Measurements from ENCODE around the gene GRK7.

Gene GRK7, protein sequence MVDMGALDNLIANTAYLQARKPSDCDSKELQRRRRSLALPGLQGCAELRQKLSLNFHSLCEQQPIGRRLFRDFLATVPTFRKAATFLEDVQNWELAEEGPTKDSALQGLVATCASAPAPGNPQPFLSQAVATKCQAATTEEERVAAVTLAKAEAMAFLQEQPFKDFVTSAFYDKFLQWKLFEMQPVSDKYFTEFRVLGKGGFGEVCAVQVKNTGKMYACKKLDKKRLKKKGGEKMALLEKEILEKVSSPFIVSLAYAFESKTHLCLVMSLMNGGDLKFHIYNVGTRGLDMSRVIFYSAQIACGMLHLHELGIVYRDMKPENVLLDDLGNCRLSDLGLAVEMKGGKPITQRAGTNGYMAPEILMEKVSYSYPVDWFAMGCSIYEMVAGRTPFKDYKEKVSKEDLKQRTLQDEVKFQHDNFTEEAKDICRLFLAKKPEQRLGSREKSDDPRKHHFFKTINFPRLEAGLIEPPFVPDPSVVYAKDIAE (N-terminal part only)

DNA sequence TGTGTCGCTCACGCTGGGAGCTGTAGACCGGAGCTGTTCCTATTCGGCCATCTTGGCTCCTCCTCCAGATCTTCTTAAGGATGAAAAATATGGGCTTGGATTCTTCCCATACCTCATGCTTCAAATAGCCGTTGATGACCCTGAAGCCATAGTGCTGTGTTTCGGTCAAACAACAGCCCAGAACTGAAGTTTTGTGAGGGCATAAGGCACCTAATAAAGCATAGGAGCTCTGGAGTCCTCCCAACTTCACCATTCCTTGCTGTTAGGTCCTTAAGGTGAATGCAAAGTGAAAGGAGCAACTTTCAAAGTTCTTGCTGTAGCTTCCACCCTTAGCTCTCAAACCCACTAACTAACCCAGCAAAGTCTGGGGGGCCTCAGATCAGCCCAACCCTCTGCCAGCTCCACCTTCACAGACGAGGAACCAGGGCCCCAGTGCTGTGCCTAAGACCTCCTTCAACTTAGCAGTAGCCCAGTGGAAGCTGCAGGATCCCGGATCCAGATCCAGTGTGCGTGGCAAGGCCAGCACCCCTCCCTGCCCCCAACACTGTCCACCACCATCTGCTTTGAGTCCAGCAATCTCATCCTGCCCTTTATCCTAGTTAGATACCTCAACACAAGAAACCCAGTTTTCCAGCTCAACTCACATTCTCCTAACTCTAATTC lies at the start of gene GRK7:
TSS of gene GRK7 (plus strand) at position 321 of the 663 bp plus-strand sequence. CDS start 14,877 bp downstream, outside the sequence.
- no peak for DNase-seq

DNA sequence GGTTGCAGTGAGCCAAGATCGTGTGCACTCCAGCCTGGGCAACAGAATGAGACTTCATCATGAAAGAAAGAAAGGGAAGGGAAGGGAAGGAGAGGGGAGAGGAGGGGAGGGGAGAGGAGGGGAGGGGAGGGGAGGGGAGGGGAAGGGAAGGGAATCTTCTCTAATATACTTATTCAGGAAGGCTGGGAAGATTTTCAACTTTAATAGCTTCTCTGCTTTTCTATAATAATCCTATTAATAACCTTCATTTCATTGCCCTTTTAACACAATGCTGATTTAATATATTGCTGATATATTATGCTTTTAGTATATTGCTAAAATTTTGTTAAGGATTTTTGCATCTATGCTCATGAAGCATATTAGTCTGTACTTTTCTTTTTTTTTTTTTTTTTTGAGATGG lies 48.5 kb upstream of the GRK7 start:
- no peak for DNase-seq

DNA sequence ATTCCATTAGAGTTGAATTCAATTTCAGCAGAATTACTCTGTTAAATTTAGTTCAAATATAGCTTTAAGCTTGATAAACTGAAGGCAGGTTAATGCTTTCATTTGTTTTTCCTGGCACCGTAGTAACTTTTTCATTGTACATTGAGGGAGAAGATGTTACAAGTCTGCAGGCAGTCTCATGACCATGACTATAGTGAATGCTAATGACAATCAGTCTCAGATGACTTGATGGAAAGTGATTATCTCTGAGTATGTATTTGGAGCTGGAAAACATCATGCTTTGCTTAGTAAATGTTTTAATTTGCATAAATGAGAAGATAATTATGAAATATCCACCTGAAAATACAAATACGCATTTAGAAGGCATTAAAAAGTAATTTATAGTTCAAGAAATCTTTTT lies 41.1 kb upstream of the GRK7 start:
- no peak for DNase-seq

DNA sequence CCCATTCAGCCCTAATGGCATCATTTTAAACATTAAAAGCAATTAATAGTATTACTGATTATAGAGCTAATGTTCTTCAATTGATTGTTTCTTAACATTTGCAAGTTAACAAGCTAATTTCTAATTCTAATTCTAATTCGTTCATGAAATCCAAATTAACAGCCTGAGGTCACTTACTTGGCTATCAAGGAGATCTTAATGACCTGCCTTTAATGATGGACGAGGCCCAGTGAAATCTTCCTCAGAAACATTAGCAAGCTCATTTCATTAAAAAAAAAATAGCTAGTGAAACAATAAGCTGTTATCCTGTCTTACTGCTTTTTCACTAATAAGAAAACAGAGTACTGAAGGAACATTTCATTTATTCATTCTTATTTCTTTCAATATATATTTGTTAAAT lies 40.6 kb upstream of the GRK7 start:
- DNase-seq, result no peak

DNA sequence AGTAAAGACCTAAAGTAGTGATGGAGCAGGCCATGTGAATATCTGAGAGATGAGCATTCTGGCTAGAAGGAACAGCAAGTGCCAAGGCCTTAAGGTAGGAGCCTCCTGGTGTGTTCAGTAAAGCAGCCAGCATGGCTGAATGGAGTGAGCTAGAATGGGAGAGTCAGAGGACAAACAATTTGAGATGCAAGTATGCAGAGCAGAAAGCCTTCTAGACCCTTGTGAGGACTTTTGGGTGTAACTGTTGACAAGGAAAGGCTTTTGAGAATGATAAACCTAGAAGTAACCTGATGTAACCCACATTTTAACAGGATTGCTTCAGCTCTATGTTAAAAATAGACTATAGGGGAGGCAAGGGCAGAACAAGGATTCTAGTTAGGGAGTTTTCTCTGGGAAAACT lies 40.0 kb upstream of the GRK7 start:
- no peak for DNase-seq

DNA sequence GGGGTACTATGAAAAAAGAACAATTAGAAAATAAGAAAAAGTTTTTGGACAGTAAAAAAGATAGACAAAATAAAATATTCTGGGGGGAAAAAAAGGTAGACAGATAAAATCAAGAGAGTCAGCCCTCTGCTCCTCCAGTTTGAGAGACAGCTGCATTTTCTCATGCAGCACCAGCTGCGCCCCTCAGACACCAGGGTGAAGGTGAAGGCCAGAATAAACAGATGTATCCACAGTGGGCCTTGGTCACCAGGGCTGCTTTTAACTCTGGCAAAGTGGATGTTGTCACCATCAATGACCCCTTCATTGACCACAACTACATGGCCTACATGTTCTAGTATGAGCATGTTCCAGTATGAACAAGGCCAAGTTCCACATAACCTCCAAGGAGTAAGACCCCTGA lies 39.0 kb upstream of the GRK7 start:
- no peak for DNase-seq

DNA sequence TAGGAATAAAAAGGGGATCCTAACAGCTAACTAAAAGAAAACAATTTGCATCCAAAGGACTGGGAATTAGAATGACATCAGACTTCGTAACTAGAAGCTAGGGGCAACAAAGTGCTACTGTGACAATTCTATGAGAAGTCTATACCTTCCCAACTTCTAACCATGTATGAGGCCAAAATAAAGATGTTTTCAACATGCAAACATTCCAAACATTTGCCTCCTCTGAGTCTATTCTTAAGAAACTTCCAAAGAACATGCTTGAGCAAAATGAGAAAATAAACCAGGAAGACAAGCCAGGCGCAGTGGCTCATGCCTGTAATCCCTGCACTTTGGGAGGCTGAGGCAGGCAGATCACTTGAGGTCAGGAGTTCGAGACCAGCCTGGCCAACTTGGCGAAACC lies 38.2 kb upstream of the GRK7 start:
- no peak for DNase-seq

DNA sequence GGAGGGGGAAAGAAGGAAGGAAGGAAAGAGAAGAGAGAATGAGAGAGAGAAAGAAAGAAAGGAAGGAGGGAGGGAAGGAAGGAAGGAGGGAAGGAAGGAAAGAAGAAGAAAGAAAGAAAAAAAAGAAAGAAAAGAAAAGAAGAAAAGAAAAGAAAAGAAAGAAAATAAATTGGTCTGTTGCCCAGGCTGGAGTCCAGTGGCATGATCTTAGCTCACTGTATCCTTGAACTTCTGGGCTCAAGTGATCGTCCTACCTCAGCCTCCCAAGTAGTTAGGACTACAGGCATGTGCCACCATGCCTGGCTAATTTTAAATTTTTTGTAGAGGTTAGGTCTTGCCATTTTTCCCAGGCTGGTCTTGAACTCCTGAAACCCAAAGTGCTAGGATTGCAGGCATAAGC lies 36.7 kb upstream of the GRK7 start:
- DNase-seq, result no peak

DNA sequence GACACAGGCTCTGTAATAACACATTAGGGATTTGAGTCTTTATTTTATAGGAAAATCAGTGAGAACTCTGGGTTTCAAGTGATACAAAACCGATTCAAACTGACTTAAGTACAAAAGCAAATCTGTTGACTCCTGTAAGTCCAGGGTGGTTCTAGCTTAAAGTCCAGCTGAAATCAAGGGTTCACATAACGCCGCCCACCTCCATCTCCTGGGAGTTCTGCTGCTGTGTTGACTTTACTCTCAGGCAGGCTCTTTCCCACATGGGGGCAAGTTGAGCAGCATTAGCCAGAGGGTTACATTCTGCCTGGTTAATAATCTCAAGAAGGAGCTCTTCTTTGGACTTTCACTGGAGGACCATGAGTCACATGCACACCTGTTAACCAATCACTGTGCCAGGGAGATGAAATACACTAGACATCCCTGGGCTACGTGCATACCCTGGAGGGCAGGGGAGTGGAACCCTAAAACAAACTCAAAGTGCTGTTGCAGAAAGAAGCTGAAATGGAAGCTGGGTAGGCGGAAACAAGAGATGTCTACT lies 34.8 kb upstream of the GRK7 start:
- DNase-seq, result no peak

DNA sequence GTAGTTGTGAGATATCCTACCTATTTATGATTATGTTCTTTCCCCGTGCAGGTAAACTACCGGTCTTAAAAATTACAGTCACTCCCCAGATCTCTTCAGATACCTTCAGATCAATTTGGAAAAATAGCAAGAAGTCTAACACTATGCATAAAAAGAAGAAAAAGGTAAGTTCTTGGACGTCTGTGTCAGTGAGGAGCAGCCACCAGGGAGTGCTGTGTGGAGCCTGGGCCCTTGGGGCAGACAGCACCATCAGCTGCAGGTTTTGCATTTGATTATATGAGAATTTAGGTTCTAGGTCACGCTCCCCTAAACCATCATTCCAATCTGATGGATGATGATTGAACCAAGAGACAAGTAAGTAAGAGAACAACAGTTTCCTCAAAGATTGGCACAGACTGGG lies 34.0 kb upstream of the GRK7 start:
- DNase-seq, result no peak

DNA sequence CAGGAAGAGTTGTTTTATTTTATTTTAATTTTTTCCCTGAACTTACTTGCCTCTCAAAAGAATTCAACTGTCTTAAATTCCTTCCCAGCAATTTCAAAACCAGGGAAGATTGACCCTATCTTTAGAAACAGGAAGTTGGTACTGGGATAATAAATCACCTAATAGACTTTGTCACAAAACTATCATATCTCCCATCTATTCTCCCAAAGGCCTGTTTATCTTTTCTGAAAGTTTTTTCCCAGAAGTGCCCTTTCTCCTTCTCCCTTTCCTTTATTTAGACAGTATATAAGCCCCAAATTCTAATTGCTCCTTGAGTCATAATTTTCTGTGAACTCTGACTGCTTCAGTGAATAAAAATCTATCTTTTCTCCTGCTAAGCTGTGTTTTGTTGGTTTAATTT lies 28.0 kb upstream of the GRK7 start:
- DNase-seq, result no peak

DNA sequence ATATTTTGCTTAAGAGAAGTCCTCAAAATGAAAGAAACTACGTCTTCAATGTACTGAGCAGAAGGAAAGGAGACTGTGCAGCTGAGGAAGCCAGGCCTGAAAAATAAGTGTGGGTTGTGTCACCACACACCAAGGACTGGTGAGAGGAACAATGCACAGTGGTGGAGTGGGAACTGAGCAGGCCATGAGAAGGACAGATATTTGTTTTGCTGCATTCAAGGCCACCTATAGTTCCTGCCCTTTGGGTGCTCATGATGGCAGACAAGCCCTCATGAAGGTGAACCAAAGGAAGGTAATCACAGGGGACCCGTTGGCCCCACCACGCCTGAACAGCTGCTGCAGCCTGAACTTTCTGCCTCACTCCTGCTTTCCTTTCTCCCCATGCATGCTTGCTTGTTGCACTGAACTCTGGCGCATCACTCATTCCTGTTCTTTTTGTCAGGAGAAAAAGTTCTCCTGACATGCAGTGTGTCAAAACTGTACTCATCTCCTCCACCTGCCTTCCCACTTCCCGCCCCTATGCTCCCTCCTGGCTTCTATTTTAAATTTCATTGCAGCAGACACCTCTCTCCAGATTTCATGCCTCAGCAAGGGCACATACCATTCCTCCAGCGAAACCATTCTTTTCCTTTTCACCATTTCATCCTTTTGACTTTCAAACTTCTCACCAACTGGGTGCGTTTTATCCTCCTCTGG lies 27.3 kb upstream of the GRK7 start:
- no peak for DNase-seq

DNA sequence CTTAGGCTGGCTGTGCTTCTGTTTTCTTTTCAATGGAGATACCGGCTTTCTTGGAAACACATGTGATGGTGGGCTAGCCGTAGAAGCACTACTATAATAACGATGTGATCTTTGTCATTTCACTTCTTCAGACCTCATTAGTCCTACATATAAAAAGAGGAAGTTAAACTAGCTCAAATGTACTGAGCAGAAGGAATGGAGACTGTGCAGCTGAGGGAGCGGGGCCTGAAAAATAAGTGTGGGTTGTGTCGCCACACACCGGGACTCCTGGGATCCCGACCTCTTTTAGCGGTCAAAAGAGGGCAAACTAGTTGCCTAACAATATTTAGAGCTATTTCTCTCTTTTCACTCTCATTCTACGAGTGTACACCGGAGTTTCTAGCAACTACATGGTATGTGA lies 26.1 kb upstream of the GRK7 start:
- no peak for DNase-seq

DNA sequence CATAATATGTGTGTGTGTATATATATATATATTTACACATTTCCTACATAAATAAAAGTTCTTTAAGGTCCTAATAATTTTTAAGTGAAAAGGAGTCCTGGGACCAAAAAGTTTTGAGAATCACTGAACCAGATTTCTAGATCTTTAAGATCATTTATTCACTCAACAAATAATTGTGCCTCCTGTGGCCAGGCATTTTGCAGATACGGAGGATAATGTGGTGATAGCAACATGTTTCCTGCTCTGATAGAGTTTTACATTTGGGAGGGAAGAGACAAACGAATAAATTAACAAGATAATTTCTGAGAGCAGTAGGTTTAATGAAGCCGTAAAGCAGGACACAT lies 25.6 kb upstream of the GRK7 start:
- no peak for DNase-seq

DNA sequence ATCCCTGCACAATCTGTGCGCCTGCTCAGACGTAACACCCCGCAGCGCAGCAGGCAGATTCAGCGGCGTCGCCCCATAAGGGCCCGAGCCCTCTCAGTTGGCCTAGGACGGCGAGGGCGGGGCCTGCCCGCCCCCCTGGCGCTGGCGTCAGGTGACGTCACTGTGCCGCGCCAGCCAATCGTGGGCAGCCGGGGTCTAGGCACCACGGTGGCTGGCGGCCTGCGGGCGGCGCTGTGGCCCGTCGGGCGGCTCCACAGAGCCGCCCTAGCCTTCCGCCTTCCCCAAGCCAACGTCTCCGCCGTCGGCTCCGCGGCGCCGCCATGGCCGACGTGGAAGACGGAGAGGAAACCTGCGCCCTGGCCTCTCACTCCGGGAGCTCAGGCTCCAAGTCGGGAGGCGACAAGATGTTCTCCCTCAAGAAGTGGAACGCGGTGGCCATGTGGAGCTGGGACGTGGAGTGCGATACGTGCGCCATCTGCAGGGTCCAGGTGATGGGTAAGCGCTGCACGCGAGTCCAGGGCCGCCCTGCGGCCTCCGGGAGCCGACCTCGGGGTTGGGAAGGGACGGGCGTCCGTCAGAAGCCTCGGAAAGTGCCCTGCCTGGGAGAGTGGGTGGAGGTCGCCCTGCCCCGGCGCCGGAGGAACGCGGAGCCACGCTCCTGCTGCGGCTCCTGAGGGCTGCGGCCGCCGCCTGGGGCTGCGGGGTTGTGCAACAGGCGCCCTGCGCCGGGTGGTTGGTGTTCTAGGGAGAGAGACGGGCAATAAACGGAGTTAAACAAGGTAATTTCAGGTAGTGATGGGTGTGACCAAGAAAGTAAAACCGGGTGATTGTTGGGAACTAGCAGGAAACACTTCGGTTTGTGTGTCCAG lies 25.0 kb upstream of the GRK7 start, which contains the start of gene RNF7:
TSS of gene RNF7 (plus strand) at position 277 of the 869 bp plus-strand sequence. CDS start at position 321, 44 bp downstream.
- peak; percentile 92 for DNase-seq

DNA sequence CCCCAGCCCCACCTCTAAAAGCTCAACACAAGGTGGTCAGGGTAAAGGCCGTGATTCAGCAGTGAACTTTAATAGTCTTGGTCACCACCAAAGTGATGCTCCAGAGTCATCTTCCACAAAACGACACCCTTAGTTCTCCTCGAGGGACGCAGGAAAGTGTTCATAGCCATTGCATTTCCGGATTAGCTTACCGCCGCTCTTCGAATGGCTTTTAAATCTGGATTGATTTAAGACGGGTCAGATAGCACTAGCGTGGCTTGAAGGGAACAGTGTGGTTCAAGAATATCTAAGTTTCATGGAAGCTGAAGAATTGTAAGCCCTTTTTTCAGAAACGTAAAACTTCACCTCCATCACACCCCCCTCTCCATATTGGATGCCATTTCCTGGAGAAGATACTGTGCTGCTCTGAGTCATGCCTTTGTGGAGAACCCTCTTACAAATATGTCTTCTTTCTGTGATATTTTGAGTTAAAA lies 24.3 kb upstream of the GRK7 start:
- DNase-seq, result no peak

DNA sequence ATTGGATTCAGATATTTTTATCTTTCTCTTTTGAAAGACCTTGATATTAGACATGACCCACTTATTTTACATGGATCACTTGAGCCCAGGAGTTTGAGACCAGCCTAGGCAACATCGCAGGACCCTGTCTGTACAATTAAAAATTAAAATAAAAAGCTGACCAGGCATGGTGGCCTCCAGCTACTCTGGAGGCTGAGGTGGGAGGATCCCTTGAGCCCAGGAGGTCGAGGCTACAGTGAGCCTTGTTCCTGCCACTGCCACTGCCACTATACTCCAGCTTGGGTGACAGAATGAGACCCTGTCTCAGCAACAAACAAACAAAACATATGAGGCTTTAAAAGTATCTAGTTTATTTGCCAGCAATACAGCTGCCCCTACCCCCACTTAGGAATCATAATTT lies 23.5 kb upstream of the GRK7 start:
- no peak for DNase-seq

DNA sequence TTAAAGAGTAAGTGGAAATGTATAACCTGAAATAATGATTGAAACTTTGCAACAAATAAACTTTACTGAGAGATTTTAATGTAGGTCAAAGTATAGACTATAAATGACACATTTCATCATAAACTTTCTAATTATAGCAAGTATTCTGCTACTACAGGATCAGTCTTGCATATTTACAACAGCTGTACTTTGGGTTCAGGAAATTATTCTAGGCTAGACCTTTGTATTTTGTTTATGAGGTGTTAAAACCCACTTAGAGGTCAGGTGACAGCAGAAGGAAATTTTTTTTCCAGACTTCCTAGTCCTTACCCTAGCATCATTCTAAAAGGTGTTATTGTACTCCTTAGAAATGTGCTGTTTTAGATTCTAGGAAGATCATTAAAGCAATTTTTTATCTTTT lies 22.9 kb upstream of the GRK7 start:
- DNase-seq, result no peak

DNA sequence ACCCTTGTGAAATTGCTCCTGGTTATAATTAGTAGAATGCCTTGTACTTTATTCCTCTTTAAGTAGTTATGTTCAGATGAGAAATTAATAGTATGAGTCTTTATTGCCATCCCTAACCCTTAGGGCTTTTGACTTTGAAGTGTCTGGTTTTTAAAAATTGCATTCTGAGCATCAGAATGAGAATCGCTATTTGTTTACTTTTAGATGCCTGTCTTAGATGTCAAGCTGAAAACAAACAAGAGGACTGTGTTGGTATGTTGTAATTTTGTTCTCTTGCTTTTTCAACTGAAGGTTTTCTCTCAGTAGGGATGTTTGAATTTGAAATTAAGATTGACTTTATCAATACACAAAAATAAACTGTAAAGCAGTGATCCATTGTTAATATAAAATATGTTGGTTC lies 19.9 kb upstream of the GRK7 start:
- no peak for DNase-seq

DNA sequence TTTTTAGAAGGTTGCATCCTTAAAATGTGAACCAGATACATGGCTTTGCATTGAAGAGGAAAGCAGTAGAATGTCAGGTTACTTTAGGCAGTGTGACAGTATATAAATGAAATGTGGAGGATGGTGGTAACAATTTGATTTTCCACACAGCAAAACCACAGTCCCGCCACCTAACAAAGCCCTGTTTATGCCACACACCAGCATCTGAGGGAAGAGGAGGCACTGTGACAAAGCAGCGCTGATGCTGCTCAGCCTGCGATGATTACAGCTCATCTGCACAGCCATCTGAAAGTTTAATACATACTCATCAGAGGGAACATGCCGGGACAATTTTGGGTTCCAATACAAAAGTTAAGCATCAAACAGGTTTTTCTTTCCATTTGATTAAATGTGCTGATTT lies 16.2 kb upstream of the GRK7 start:
- DNase-seq, result no peak

DNA sequence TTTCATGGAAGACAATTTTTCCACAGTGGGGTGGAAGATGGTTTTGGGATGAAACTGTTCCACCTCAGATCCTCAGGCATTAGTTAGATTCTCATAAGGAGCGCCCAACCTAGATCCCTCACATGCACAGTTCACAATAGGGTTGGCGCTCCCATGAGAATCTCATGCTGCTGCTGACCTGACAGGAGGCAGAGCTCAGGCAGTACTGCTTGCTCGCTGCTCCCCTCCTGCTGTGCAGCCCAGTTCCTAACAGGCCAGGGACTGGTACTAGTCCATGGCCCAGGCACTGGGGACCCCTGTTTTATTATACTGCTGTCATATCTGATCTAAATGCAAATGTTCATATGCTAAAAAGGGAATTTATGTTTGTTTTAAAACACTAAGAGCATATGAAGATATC lies 9.8 kb upstream of the GRK7 start:
- no peak for DNase-seq

DNA sequence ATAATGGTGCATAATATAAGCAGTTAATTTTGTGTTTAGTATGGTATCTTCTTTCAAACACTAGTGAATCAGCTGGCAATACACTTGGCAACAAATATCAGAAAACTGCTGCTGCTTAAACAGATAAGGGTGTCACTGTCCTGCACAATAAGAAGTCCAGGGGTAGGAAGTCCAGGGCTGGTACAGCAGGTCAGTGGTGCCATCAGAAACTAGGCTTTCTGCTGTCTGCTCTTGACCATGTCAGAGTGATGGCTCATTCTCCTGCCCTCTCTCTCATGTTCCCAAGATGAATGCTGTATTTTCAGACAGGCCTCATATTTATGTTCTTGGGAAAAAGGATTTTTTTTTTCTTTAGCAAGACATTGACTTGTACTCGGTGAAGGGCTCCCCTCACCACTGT lies 9.2 kb upstream of the GRK7 start:
- no peak for DNase-seq

Measured in NCI-H2227 treated with DMSO at 0.1 percent for 48 hours (cell line).